Left lung (tissue), 10 donors: Measurements from ENCODE around the gene BUB1B. TPM values are rescaled to one million over a fixed set of nuclear protein-coding genes. Genes with fewer than 3 reads are reported as not detected.

Source experiments
- ATAC-seq: fragments of 200-7000 bp; cut with Tn5 transposase; one replicate; pipeline ENCODE4 v1.9.1; 2020; ENCODE audit warnings: moderate library complexity
- DNase-seq, 4 donors: peaks; one replicate each; pipeline ENCODE4 v3.0.0-alpha.2; 2013 to 2020
- H3K27ac ChIP-seq, 2 donors: fragments of 200-600 bp; sonication (generic) in 1 of 2; one replicate each; pipeline versions ENCODE4 v1.5.0 to v1.8.0; 2020 to 2021
- H3K27me3 ChIP-seq, 2 donors: fragments of 200-600 bp; sonication (generic) in 1 of 2; one replicate each; pipeline versions ENCODE4 v1.5.0 to v1.8.0; 2020 to 2021
- H3K36me3 ChIP-seq, 2 donors: fragments of 200-600 bp; sonication (generic) in 1 of 2; one replicate each; pipeline versions ENCODE4 v1.5.0 to v1.8.0; 2020 to 2021
- H3K4me1 ChIP-seq, 2 donors: fragments of 200-600 bp; one replicate each; pipeline ENCODE4 v1.8.0; 2021
- H3K4me3 ChIP-seq, 2 donors: fragments of 200-600 bp; sonication (generic) in 1 of 2; one replicate each; pipeline versions ENCODE4 v1.5.0 to v1.8.0; 2020 to 2021; ENCODE audit warnings: mild to moderate bottlenecking in 1 of 2
- H3K9me3 ChIP-seq, 2 donors: fragments of 200-600 bp; sonication (generic) in 1 of 2; one replicate each; pipeline versions ENCODE4 v1.5.0 to v1.8.0; 2020 to 2021
- intact Hi-C, 2 donors: fragments of 100-400 bp; cut with DNase I; formaldehyde crosslinking; loops; one replicate each; pipeline versions ENCODE4 v1.11.2 to v1.14.2; 2022
- polyA plus RNA-seq, 6 donors: library from polyadenylated mRNA; unstranded; fragments of 120-200 nt; gene quantifications; one replicate each; pipeline ENCODE4 v1.2.1, GENCODE V29; 2013; ENCODE audit not compliant: insufficient read length in 6 of 6
- total RNA-seq, 2 donors: library from RNA; stranded (reverse); fragmentation: NEBNext Ultra II Directional; extraction: Animal tissue kit (Norgen Biotek cat#: 25700); gene quantifications; one replicate each; pipeline ENCODE4 v1.2.1, GENCODE V29; 2021
- TF ChIP-seq, protein P1 (sequence below), 2 donors: fragments of 200-600 bp; sonication (generic) in 1 of 2; IDR thresholded peaks; one replicate each; pipeline versions ENCODE4 v1.5.0 to v1.8.0; 2021; ENCODE audit warnings: antibody characterized with exemption in 2 of 2
- donor health status: DM: no; HTN: yes; CAD: no.
- donor health status: DM: no; HTN: no; CAD: no.

The BUB1B gene
- total and polyA plus RNA-seq, 8 donors = 4.6 to 54.5 (median 25.9) TPM

DNA sequence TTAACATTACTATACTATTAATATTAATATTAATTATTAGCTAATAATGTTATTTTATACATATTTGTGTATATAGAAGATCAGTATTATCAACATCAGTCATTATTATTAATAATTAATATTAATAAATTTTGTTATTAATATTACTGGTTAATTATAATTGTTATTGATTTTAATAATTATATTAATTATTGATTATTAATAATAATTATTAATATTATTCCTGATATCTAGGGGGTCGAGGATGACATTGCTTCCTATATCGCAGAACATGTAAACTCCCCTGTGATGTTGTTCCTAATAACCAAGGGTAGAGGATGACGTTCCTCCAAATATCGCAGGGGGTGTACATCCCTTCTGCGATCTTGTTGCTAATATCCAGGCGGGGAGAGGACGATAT, 34.9 kb upstream of the BUB1B start:
- Histone ChIP-seq H3K9me3 (no peaks in the 10 kb centered on the region), H3K27ac (no peak overlapping the region), H3K4me3 (no peak overlapping the region), H3K36me3 (no peaks in the 10 kb centered on the region), H3K27me3 (no peaks in the 10 kb centered on the region), H3K4me1 (peaks cover 0 to 13% of the 10 kb centered on the region in 2 donors)
- ATAC-seq = no peak
- DNase-seq = no peak
- intact Hi-C loops = no loop called here
- TF ChIP-seq, protein P1, sequence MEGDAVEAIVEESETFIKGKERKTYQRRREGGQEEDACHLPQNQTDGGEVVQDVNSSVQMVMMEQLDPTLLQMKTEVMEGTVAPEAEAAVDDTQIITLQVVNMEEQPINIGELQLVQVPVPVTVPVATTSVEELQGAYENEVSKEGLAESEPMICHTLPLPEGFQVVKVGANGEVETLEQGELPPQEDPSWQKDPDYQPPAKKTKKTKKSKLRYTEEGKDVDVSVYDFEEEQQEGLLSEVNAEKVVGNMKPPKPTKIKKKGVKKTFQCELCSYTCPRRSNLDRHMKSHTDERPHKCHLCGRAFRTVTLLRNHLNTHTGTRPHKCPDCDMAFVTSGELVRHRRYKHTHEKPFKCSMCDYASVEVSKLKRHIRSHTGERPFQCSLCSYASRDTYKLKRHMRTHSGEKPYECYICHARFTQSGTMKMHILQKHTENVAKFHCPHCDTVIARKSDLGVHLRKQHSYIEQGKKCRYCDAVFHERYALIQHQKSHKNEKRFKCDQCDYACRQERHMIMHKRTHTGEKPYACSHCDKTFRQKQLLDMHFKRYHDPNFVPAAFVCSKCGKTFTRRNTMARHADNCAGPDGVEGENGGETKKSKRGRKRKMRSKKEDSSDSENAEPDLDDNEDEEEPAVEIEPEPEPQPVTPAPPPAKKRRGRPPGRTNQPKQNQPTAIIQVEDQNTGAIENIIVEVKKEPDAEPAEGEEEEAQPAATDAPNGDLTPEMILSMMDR (IDR thresholded peaks at IDR 0.05) = no peak

DNA sequence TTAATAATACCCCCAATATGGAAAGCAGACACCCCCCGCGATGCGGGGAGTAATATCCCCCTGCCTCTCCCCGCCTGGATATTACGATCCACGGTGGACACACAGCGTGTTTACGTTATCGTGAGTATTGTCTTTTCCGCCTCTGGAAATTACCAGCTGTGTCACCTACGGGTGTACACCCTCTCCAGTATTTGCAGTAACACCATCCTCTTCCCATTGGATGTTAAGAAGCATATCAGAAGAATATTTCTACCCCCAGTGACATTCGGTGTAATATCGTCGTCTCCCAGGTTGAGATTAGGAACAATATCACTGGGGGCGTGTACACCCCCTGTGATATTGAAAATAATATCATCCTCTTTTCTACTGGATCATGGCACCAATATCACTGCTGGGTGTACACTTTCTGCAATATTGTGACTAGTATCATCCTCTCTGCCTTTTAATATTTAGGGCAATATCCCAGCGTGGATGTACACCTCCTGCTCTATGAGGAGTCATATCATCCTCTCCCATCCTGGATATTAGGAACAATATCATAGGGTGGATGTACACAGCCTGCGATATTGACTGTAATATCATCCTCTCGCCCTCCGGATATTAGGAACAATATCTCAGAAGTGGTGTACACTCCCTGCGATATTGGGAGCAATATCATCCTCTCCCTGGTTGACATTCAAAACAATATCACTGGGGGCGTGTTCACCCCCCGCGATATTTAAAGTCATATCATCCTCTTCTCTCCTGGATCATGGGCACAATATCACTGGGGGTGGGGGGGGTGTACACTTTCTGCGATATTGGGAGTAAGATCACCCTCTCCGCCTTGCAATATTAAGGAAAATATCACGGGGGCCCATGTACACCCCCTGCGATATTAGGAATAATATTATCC, 31.9 kb upstream of the BUB1B start:
- Histone ChIP-seq H3K4me3 (no peak overlapping the region), H3K4me1 (no peaks in the 10 kb centered on the region), H3K36me3 (no peaks in the 10 kb centered on the region), H3K27me3 (no peaks in the 10 kb centered on the region), H3K27ac (no peak overlapping the region), H3K9me3 (no peaks in the 10 kb centered on the region)
- intact Hi-C loops = no loop called here
- no peak for ATAC-seq
- DNase-seq = no peak
- TF ChIP-seq, protein P1 (IDR thresholded peaks at IDR 0.05) = no peak

DNA sequence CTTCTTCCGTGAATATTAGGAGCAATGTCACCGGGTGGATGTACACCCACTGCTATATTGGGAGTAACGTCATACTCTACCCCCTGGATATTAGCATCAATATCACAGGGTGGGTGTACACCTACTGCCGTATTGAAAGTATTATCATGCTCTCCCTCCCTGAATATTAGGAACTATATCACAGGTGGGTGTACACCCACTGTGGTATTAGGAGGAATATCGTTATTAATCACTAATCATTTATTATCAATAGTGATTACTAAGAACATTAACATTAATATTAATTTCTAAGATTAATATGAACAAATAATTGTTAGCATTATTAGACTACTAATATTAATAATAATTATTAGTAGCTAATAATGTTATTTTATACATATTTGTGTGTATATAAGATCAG, 30.8 kb upstream of the BUB1B start:
- TF ChIP-seq, protein P1 (IDR thresholded peaks at IDR 0.05) = no peak
- intact Hi-C loops = no loop called here
- H3K4me1 ChIP-seq = no peaks in the 10 kb centered on the region
- H3K27ac ChIP-seq = no peak overlapping the region
- no peak for DNase-seq
- H3K4me3 ChIP-seq = no peak overlapping the region
- H3K36me3 ChIP-seq = no peaks in the 10 kb centered on the region
- no peaks in the 10 kb centered on the region for H3K9me3 ChIP-seq
- H3K27me3 ChIP-seq = no peaks in the 10 kb centered on the region
- ATAC-seq = no peak

DNA sequence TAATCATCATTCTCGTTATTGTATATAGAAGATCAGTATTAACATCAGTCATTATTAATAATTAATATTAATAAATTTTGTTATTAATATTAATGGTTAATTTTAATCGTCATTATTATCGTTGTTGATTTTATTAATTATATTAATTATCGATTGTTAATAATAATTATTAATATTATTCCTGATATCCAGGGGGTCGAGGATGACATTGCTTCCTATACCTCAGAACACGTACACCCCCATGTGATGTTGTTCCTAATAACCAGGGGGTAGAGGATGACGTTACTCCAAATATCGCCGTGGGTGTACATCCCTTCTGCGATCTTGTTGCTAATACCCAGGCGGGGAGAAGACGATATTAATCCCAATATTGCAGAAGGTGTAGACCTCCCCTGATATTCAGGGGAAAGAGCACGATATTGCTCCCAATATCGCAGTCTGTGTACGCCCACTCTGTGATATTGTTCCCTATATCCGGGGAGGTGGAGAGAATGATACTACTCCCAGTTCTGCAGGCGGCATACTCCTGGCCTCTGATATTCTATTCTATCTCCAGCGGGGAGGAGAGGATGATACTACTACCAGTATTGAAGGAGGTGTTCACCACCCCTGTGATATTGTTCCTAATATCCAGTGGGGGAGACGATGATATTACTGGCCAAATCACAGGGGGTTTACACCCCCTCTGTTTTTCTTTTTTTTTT, 29.9 kb upstream of the BUB1B start:
- DNase-seq = no peak
- Histone ChIP-seq H3K27me3 (no peaks in the 10 kb centered on the region), H3K4me1 (no peaks in the 10 kb centered on the region), H3K4me3 (no peak overlapping the region), H3K36me3 (no peaks in the 10 kb centered on the region), H3K27ac (no peak overlapping the region), H3K9me3 (no peaks in the 10 kb centered on the region)
- ATAC-seq = no peak
- intact Hi-C loops = no loop called here
- TF ChIP-seq, protein P1 (IDR thresholded peaks at IDR 0.05) = no peak

DNA sequence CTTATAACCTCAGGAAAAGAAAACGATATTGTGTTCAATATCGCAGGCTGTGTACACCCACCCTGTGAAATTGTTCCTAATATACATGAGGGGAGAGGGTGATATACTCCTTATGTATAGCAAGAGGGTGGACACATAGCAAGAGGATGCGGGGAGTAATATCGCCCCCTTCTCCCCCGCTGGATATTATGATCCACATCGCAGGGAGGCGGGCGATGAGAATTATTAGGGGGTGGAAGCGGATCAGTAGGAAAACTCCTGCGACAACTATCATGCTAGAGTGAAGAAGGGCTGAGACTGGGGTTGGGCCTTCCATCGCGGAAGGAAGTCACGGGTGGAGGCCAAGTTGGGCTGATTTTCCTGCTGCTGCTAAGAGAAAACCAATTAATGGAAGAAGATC, 27.3 kb upstream of the BUB1B start:
- Histone ChIP-seq H3K27me3 (no peaks in the 10 kb centered on the region), H3K9me3 (no peaks in the 10 kb centered on the region), H3K36me3 (no peaks in the 10 kb centered on the region), H3K4me3 (no peak overlapping the region), H3K4me1 (no peaks in the 10 kb centered on the region), H3K27ac (no peak overlapping the region)
- ATAC-seq (no peak), DNase-seq (no peak)
- TF ChIP-seq, protein P1 (IDR thresholded peaks at IDR 0.05) = no peak
- intact Hi-C loops = no loop called here
